Activated CD4-positive, CD25-positive, alpha-beta regulatory T cell treated with anti-CD3 and anti-CD28 coated beads, Interleukin-2, amount 50 U/mL, for 72 hours (primary cell): Measurements from ENCODE around the gene PRKCE.
"Not testable (repeated sequence)": the region's sequence is repeated elsewhere in the genome, so short reads cannot be mapped to it uniquely, and the experiment has no call there.

ENCODE experiments used
- DNase-seq: peaks from one replicate; pipeline ENCODE4 v3.0.0; 2021

Gene PRKCE

DNA sequence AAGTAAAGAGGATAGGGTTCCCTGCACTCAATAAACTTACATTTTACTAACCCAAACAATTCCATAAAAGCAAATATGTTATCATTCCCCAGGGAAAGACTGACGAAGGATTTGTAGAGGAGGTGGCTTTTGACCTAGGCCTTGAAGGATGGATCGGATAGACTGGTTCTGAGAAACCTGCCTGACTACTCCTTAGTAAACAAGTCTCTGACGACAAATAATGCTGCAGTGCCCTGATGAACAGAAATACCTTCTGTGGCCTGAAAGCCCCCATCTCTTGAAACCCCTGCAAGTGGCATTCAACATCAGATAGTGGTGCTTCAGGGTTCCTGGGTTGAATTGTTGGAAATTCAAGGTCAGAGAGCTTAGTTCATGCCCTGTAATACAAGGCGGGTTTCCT is 19.2 kb downstream of the PRKCE start:
- DNase-seq: no peak

DNA sequence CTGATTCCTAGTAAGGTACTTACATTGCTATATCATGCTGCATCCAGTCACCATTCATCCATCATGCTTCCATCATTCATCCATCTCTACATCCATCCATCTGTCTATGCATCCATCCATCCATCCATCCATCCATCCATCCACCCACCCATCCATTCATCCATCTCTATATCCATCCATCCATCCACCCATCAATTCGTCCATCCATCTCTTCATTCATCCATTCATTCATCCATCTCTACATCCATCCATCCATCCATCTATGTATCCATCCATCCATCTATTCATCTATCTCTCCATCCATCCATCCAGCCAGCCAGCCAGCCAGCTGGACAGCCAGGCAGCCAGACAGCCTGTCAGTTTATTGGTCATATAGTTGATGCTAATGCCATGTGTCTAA is 20.7 kb downstream of the PRKCE start:
- no peak for DNase-seq

DNA sequence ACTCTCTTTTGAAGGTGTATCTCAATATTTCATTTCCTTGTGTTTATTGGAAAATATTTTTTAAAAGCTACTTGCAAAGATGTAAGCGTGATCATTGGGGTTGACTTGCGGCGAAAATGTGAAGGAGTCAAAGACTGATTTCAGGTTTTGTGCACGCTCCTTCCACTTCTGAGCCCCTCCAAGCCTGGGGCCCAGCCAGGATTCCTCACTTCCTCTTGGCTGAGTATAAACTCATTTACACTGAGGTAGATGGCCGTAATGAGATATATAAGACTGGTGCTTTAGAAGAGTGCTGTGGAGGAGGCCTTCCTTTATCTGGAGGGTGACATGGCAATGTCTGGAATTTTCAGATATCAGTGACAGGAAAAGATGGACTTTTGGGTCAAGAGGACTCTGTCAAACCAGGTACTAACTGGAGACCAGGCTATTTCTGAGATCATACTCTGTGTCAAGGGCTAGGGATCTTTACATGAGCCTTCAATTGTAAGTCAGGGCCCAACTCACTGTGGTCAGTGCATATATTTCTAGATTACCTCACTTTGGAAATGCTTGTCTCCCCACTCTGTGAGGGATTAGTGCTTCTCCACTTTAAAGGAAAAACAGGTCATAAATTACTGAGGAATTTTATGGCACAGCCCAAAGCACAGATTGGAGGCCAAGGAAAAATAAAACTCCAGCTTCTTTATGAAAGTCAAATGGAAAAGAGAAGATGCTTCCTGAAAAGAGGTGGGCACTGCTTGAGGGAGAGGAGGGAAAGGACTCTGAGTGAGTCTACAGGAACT is 22.8 kb downstream of the PRKCE start:
- DNase-seq: no peak

DNA sequence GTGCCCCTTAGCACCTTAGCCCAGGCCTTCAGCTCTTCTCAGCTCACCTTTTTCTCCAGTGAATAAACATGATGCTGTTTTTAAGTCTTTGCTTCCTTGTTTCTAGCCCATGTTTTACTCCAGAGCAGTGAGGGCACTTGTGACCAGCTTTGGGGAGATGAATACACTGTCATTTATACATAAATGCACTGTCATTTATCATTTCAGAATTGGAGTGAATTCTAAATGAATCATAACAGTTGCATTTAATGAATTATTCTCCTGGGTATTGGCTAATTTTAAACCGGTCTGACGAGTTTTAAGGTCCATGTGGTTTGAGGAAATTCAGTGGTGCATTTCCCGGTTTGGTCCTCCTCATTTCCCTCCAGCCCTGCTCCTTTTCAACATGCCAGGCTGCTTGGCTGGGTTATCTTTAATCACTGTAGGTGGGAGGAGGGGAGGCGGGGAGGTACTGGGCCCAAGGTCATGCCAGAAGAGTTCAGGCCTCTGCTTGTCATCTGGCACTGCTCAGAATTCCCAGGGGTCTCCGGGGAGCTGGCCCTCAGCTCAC is 23.9 kb downstream of the PRKCE start:
- no peak for DNase-seq

DNA sequence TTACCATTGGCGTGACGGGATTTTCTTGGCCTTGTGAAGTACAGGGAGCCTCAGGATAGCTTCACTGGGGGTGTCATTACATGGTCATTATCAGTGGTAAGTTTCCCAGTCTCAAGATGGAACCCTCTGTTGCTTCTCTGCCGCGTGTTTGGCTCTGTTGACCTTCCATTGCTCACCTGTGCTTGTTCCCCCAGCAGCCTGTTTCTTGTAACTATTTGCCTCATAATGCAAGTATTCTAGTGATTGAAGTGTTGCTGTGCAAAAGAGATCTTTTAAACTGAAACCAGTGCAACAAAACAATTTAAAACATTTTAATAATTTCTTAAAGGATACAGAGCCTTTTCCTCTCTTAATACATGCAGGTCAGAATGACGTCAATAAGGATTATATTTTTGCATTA is 24.6 kb downstream of the PRKCE start:
- no peak for DNase-seq

DNA sequence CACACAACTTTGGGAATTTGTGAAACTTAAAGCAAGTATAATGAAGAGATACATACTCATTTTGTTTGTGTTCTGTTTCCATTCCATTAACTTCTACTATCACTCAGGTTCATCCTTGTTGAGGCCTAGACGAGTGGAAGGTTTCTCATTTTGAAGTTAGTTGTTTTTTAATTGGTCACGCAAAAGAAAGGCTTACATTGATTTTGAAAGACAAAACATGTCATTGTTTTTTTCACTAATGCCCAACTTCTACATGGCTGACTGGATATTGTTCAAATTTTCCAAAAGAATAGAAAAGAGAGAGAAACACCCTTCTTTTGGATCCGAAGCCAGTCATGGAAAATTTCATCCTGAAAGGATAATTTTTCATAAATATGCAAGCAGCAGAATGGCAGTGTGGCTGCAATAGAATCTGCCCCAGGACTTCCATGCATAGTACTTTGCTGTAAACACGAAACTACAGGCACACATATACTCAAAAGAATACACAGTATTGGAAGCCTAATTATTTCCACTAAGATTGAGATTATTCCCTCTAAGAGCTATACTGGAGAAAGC is 27.4 kb downstream of the PRKCE start:
- DNase-seq: no peak

DNA sequence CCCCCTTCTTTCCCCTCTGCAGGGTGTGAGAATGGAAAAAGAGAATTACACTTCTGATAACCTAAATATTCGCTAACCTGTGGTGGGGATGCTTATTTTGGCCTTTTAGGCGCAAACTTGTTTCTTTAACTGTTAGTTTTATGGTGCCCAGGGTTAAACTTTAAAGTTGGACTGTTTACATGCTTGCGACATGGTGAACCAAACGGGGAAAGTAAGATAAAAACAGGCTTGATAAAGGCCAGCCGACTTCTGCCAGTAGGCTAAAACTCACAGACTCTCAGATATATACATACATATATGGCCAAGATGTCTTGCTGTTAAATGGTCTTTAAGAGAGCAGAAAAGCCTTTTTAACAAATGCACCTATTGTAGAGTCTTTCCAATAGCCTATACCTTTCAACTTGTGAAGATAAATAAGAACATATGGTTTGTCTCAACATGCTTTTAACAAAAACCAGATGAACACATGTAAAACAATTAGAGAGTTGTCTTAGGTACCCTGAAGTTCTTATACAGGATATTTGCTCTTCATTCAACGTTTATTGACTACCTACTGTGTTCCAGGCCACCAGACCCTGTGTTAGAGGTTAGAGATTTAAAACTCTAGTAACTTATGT is 29.0 kb downstream of the PRKCE start:
- no peak for DNase-seq

DNA sequence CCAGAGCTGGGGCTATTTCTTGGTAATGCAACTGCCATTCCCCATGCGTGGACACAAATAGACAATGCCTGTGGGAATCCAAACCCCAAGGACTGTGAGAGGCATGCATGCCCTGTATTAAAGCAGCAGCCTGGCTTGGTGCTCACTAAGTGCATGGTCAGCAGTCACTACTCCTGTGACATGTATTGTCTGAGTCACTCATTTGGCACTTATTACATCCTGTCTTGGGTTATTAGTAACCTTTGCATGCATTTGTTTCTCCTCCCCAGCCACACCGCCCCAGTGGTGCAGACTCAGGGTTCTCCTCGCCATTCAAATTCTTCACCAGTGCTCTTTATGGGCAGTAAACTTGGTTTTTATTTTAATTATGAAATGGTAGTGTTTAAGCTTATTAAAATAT is 30.2 kb downstream of the PRKCE start:
- DNase-seq: no peak

DNA sequence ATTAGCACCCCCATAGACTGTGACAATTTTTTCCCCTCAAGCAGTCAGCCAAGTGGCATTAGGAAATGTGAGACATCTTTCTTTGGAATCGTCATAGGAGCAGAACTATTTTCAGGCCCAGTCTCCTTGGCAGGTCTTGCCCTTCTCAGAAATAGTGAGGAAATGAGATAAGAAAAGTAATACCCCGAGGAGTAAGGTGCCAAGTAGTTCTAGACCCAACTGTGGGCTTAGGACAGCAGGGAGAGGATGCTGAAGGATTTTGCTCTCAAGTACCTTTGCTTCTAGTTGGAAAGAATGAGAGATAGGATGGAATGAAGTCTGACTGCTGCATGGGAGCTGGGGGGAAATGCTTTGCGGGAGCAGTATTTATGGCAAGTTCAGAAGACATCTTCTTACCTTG is 31.8 kb downstream of the PRKCE start:
- DNase-seq: no peak

DNA sequence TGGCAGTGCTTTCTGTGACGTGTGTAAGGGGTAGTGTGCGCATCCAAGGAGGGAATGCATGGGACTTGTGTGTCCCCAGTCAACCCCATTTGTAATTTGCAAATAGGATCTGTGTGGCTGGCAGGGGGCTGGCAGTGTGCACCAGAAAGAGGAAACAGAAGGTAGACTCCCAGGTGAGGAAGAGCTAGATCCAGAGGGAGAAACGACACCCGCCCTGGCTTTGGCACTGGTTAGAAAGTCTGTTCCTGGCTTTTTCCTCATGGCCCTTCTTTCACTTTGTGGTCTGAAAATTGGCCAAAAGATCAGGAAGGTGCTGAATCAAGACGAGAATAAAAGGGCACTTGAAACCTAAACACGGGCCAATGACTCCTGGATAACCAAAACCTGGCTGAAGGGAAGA is 33.3 kb downstream of the PRKCE start:
- no peak for DNase-seq

DNA sequence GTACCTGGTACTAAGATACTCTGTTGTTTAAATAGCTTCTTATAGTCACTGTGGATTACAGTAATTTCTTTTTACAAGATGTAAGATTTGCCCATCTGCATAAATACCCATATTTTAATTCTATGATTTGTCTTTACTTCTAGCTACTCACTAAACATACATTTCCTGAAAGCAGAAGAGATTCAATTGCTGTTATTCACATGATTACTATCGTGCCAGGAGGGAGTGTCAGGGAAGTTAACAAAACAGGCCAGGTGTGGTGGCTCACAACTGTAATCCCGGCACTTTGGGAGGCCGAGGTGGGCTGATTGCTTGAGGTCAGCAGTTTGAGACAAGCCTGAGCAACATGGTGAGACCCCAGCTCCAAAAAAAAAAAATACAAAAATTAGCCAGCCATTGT is 33.8 kb downstream of the PRKCE start:
- no peak for DNase-seq

DNA sequence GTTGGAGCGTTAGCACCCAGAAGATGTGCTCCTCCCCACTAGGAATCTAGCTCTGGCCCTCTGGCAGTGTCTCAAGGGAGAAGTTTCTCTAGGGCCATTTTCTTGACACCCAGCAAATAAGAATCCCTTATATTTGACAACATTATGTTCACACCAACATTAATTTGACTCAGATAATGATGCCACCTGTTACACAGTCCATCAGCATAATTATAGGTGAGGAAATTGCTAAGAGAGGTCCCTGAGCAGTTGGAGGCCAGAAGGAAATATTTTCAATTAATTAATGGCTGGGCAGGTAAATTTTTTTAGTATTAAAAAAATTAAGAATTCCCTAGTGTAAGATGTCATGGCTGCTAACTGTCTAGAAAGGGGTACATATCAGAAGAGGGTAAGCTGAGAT is 36.5 kb downstream of the PRKCE start:
- DNase-seq: no peak

DNA sequence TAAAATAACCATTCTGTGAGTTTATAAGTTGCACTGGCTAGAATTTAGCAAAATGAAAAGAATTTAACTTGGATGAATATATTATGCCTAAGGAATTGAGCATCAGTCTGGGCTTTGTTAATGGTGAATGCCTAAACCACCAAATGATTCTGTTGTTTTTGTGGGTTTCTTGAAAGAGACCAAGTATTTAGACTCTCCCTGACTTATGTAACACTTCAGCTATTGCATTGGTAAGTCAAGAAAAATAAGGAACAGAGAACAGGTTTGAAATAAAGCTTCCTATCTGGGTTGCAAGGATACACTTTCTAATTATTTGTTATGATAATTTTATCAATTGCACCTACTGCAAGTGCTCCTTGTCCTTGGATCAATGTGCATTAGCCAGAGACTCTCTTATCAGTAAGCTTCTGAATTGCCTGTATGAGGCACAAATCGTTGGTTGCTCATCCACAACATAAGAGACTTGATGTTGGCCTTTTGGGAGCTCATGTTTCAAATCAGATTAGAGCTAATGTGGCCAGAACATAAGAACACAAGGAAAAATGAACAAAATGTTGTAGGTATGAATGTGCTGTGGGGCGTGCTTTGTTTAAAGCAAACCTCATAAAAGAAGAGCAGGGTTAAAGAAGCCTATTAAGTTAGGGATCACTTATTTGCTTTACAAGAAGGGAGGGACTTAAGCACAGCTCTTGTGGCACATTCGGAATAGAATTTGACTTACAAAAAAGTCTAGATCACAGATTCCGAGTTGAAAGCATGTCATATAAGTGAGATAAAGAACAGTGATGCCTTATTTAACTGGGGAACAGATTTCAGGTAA is 37.2 kb downstream of the PRKCE start:
- DNase-seq: no peak

DNA sequence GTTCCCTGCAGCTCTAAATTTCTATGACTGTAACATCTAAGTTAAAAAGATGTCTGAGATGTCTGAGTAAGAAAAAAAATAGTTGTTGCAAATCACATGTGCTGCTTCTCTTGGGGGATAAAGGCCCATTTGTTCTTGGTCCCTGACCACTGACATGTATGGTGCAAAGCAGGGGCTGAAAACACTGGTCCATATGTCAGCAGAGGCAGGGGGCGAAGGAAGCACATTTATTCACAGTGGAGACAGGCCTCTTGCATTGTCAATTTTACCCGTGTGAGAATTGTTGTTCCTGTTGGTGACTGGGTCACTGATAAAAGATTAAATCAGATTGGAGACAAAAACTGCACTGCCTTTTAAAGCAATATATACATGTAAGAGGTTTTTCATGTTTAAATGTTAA is 38.8 kb downstream of the PRKCE start:
- no peak for DNase-seq

DNA sequence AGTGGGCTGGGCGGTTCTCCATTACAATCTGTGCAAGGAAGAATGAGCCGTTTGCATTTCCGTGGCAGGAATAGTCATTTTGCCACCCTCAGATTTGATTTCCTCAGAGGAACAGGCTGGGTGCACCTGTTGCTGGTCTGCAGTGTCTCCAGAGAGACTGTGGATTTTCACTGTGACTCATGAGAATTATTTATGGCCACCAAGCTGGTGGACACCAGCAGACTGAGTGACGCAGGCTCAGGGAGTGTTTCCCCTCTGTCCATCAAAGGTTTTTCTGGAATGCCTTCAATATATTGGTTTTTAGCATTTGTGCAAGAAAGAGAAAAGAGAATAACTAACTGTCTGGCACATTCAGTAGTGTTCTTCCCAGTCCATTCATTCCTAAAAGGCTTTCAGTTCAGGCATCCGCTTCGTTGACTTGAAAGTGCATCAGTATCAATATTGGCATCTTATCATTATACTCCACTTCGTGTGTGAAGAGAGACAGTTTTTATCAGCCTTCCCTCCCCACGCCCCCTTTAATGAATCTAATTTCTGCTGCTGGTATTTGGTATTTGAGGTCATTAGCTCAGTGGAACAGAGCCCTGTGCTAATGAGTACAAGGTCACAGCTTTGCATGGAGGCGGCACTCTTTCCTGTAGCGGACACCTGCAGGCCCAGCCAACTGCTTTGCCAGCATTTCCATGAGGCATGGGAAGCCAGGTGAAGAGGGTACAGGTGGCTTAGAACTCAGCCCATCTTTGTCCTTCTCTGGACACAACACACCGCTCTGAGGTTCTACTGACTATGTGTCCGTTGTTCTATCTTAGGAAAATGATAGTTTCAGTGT is 39.9 kb downstream of the PRKCE start:
- DNase-seq: no peak

DNA sequence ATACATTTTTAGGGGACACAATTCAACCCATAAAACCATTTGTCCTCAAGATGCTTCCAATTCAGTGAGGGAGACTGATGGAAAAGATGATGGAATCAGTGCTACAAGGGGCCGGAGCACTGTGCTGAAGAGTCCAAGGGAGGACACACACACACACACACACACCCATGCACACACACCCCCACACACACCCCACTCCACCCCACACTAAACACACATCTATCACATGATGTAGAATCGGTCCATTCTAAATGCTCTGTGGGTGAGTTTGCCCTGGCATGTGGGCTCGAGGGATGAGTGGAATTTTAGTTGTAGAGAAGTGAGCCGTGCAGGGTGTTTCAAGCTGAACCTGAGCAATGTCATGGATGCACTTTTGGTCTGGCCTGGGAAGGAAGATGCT is 41.1 kb downstream of the PRKCE start:
- DNase-seq: no peak

DNA sequence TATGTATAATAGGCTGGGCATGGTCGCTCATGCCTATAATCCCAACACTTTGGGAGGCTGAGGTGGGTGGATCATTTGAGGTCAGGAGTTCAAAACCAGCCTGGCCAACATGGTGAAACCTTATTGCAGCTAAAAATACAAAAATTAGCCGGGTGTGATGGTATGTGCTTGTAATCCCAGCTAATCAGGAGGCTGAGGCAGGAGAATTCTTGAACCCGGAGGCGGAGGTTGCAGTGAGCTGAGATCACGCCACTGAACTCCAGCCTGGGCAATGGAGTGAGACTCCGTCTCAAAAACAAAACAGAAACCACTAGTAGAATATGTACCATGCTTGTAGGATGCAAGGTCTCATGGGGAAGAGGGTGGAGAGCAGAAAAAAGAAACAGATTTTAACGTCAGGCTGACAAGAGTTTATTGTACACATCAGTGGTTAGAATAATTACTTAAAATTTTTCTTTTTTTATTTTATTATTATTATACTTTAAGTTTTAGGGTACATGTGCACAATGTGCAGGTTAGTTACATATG is 44.1 kb downstream of the PRKCE start:
- DNase-seq: not testable (repeated sequence)

DNA sequence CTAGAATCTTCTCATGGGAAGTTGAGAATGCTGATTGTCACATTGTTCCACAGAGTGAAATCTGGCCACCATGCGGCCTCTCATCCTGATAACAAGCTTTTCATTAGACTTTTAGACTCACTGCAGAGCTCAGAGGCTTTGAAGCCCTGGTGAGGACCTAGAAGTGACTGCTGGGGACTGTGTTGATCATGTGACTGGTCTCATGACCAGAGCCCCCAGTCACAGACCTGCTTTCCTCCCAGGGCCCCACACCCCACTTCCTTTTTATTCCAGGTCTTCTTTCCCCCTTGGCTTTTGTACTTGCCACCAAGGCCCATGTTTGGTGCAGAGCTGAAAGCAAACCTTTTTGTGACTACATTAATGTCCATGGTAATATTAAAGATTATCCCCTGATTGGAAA is 45.2 kb downstream of the PRKCE start:
- no peak for DNase-seq

DNA sequence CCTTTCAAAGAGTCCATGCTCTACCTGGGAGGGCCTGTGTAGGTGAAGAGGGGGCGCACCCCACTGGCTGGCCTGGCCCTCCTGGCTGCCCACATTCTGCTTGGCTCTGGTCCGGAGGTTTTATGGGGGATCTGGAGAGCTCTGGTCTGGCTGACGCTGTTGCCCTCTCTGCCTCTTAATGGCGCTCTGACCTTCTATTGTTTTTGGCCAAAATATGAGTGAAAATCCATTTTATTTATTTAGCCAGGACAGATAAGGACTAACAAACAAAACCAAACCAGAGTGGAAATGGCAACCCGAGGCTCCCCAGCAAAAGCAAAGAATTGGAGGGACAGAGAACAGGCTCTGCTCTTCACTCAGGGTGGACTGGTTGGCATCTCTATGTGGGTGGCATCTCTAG is 45.7 kb downstream of the PRKCE start:
- DNase-seq: no peak

DNA sequence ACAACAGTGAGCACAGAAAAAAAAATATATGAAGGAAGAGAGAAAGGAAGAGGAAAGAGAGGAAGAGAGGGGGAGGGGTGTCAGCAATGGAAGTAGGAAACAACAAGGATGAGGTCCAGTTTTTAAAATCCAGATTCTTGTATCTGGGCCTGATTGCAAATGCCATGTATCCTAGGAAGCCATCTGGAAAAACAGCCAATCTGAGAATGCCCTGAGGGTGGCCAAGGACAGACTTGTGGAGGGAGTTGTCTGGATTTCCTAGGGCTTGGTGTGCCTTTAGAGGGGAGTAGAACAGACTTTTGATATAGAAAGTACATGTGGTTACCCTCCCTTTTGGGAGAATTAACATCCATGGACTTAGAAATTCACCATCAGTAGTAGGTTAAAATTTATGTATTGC is 47.1 kb downstream of the PRKCE start:
- no peak for DNase-seq

DNA sequence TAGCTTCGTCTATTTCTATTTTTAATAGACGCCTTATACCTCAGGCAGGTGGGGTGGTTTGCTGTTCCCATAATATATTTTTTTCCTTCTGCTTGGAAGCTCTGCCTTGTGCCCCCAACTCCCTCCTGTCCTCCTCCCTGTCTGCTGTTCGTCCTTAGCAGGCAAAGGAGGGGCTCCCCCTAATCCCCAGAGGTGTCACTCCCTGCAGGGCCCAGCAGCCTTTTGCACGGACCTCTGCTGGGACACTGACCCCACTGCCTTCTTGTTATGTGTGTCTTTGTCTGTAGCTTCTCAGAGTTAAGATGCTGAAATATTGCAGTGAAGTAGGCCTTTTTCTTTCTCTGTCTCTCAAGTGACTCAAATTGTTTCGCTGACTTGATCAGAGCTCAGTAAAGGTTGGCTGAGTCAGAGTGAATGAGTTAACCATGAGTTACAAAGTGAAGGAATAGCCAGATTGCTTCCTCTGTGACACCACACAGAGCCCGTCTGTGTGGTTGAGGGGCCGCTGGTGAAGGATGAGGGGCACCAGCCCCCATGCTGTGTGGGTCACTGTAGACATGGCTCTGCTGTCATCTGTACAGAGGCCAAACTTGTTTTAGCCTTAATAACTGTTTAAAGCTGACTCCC is 47.7 kb downstream of the PRKCE start:
- DNase-seq: no peak
